HEK293 (cell line): Measurements from ENCODE around the gene PYDC1.
"Not testable (repeated sequence)": the region's sequence is repeated elsewhere in the genome, so short reads cannot be mapped to it uniquely, and the experiment has no call there.

ENCODE experiments used
- CTCF ChIA-PET: fragments of 350-600 bp; formaldehyde crosslinking; extraction: SDS; loops from one replicate; lab custom pipeline; 2021; ENCODE audit warnings: antibody characterized with exemption; lab: Yijun Ruan, JAX
- POLR2A ChIA-PET: fragments of 300-600 bp; formaldehyde crosslinking; extraction: SDS; loops from one replicate; lab custom pipeline; 2020; ENCODE audit warnings: antibody characterized with exemption, inconsistent platforms; lab: Yijun Ruan, JAX
- H3K27ac ChIP-seq: fragments of 200-500 bp; sonication (Bioruptor generic); 2 replicates; pipeline ENCODE4 v1.5.1; 2014; ENCODE audit warnings: low read depth, low read length, control low read depth, inconsistent platforms; ENCODE audit errors: extremely low read depth
- H3K36me3 ChIP-seq, 2 experiments: fragments of 200-500 bp in 1 of 2; sonication (Bioruptor generic) in 1 of 2; 1 replicate in 1 of 2; 2 replicates in 1 of 2; pipeline ENCODE4 v1.5.1; 2014 to 2017; ENCODE audit warnings: inconsistent platforms in 2 of 2, low read length in 2 of 2; ENCODE audit not compliant: control insufficient read depth in 2 of 2, insufficient read depth in 1 of 2
- H3K4me1 ChIP-seq: fragments of 200-500 bp; sonication (Bioruptor generic); 2 replicates; pipeline ENCODE4 v1.5.1; 2014; ENCODE audit warnings: mild to moderate bottlenecking, low read length, inconsistent platforms; ENCODE audit not compliant: control insufficient read depth, insufficient read depth
- H3K4me3 ChIP-seq: 2 replicates; pipeline ENCODE4 v1.5.1; 2011; ENCODE audit warnings: low read depth, mild to moderate bottlenecking, control low read depth, low read length, moderate library complexity
- H3K9me3 ChIP-seq: fragments of 200-500 bp; sonication (Bioruptor generic); 2 replicates; pipeline ENCODE4 v1.5.1; 2014; ENCODE audit warnings: low read depth, low read length, inconsistent platforms; ENCODE audit not compliant: control insufficient read depth, insufficient read depth
- IKZF3 ChIP-seq: fragments of 450-650 bp; IDR thresholded peaks from 2 replicates; pipeline ENCODE4 v1.5.0; 2018; ENCODE audit warnings: missing biosample characterization, mild to moderate bottlenecking, missing genetic modification characterization, moderate library complexity
- KLF1 ChIP-seq: fragments of 450-650 bp; formaldehyde crosslinking; IDR thresholded peaks from 2 replicates; pipeline ENCODE4 v1.5.1; 2016; ENCODE audit warnings: missing biosample characterization, missing genetic modification characterization
- PRDM10 ChIP-seq: fragments of 450-650 bp; formaldehyde crosslinking; IDR thresholded peaks from 2 replicates; pipeline ENCODE4 v1.5.1; 2016; ENCODE audit warnings: missing biosample characterization, missing genetic modification characterization
- SCRT2 ChIP-seq: fragments of 450-650 bp; formaldehyde crosslinking; IDR thresholded peaks from 2 replicates; pipeline ENCODE4 v1.5.1; 2016; ENCODE audit warnings: missing biosample characterization, missing genetic modification characterization
- YY1 ChIP-seq: fragments of 450-650 bp; formaldehyde crosslinking; IDR thresholded peaks from 2 replicates; pipeline ENCODE4 v1.5.1; 2018; ENCODE audit warnings: missing biosample characterization, missing genetic modification characterization
- ZFP69B ChIP-seq: fragments of 450-650 bp; formaldehyde crosslinking; IDR thresholded peaks from 2 replicates; pipeline ENCODE4 v1.5.1; 2016; ENCODE audit warnings: missing biosample characterization, missing genetic modification characterization
- ZNF692 ChIP-seq: fragments of 450-650 bp; formaldehyde crosslinking; IDR thresholded peaks from 2 replicates; pipeline ENCODE4 v1.5.1; 2016; ENCODE audit warnings: missing biosample characterization, missing genetic modification characterization
- ZSCAN4 ChIP-seq: fragments of 450-650 bp; formaldehyde crosslinking; IDR thresholded peaks from 2 replicates; pipeline ENCODE4 v1.5.1; 2017; ENCODE audit warnings: missing biosample characterization, missing genetic modification characterization

Gene PYDC1

GRCh38 chr16:31201582-31202413, 15.1 kb downstream of the PYDC1 start (continued):
- TF ChIP-seq SCRT2, result no peak

GRCh38 chr16:31200821-31201568, 15.9 kb downstream of the PYDC1 start:
- Histone ChIP-seq H3K36me3 (peaks cover 5 to 32% of the 10 kb centered on the region in 2 experiments; a peak in 2 of 3 replicates), H3K9me3 (no peaks in the 10 kb centered on the region), H3K4me3 (no peak overlapping the region), H3K27ac (no peak overlapping the region), H3K4me1 (no peaks in the 10 kb centered on the region)
- POLR2A ChIA-PET, result interaction anchor here (1.3 to 2.2 kb wide), 3 partner anchors 11 to 21 kb away, joined by 4 to 6 read pairs (median 6); partner anchors contain the start of gene FUS
- TF ChIP-seq YY1 (tag by site-specific recombination) (no peak), PRDM10 (tag by site-specific recombination) (peak; percentile 56), ZSCAN4 (tag by site-specific recombination) (no peak), KLF1 (tag by site-specific recombination) (0 out of 2 replicates have a peak, but pooled peaks have one; percentile 17)
- CTCF ChIA-PET, result interaction anchor here (0.9 kb wide), 1 partner anchor 182 kb away, joined by 3 read pairs; no protein-coding TSS in a partner anchor

GRCh38 chr16:31200111-31200510, 16.8 kb downstream of the PYDC1 start:
- H3K27ac ChIP-seq, H3K4me1 ChIP-seq, H3K9me3 ChIP-seq, H3K4me3 ChIP-seq: not testable (repeated sequence)
- CTCF ChIA-PET, result interaction anchor here (0.9 kb wide), 1 partner anchor 183 kb away, joined by 3 read pairs; no protein-coding TSS in a partner anchor
- TF ChIP-seq ZFP69B (tag by site-specific recombination), result 0 out of 2 replicates have a peak, but pooled peaks have one; percentile 25
- TF ChIP-seq ZNF692 (tag by site-specific recombination), result peak; percentile 45; the same call in 1 of the 2 replicates
- 0 out of 2 replicates have a peak, but pooled peaks have one; percentile 43 for TF ChIP-seq IKZF3 (tag by site-specific recombination)
- H3K36me3 ChIP-seq, result peaks cover 13 to 41% of the 10 kb centered on the region in 2 experiments; a peak in 2 of 3 replicates
- POLR2A ChIA-PET, result interaction anchor here (1.8 to 2.2 kb wide), 2 partner anchors 10 to 15 kb away, joined by 4 to 6 read pairs; no protein-coding TSS in a partner anchor
